Coronary artery (tissue), 2 donors: ENCODE results near the gene CEACAM16.
"Not testable (repeated sequence)": the region's sequence is repeated elsewhere in the genome, so short reads cannot be mapped to it uniquely, and the experiment has no call there.

Experiments used
- DNase-seq: peaks from one replicate; pipeline ENCODE4 v3.0.0-alpha.2; 2017; ENCODE audit warnings: low spot score
- H3K27ac ChIP-seq, 2 donors: fragments of 200-600 bp; sonication (generic); one replicate each; pipeline ENCODE4 v1.5.1; 2016 to 2019
- H3K4me3 ChIP-seq: fragments of 200-600 bp; sonication (generic); 2 replicates; pipeline ENCODE4 v1.5.1; 2016; ENCODE audit warnings: mild to moderate bottlenecking, moderate library complexity
- CTCF ChIP-seq: fragments of 200-600 bp; sonication (generic); IDR thresholded peaks from one replicate; pipeline ENCODE4 v1.5.1; 2019; ENCODE audit warnings: antibody characterized with exemption

CEACAM16 gene

DNA sequence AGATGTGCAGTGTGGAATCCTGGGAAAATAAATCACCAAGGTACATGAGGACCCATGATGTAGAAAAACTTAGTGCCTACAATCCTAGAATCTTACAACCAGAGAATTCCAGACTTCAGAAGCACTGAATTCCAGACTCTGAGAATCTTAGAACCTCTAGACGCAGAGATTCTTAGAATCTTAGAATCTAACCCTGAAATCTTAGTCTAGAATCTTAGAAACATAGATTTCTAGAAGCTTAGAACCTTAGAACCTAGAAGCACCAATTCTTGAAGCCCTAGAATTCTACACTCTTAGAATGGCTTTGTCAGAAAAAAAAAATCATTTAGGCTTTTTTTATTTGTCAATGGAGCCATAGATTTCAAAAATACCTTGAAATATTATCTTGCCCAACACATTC is 6.0 kb downstream of the CEACAM16 start:
- no peak overlapping the region for H3K27ac ChIP-seq
- TF ChIP-seq CTCF: no peak
- H3K4me3 ChIP-seq: no peak overlapping the region
- DNase-seq: no peak

GRCh38 chr19:44705502-44706010 is 6.6 kb downstream of the CEACAM16 start:
- Histone ChIP-seq H3K4me3 (no peak overlapping the region), H3K27ac (no peak overlapping the region)
- TF ChIP-seq CTCF: no peak
- DNase-seq: no peak

DNA sequence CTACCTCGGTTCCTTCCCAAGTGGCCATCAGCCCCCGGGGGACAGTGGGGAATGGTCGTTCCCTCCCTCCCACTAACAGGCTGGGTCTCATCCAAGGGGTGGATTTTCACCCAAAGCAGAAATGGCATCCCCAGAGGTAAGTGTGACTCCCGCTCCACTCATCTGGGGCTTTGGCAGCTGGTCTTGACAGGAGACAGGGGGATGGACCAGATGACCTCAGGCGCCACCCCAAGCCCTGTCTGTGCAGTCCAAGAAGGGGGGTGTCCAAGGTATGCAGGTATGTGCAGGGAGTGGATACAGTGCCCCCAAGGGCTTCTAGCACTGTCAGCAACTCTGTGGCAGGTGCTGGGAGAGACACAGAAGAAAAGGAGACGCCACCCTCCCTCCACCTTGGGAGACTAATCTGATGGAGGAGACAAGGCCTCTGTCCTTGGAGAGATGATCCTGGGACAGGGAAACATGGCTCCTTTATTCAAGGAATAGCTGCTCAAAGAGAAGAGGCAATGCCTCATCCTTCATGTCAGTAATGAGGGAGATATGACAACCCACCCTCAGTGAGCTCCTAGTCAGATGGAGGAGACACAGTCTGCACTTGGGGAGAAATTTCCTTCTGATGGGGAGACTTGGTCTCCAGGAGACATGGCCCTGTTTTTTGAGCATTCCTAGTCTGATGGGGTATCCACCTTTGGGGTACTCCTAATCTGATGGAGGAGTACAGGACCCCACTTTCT is 7.7 kb downstream of the CEACAM16 start:
- TF ChIP-seq CTCF: no peak
- no peak overlapping the region for H3K27ac ChIP-seq
- DNase-seq: no peak
- H3K4me3 ChIP-seq: no peak overlapping the region

DNA sequence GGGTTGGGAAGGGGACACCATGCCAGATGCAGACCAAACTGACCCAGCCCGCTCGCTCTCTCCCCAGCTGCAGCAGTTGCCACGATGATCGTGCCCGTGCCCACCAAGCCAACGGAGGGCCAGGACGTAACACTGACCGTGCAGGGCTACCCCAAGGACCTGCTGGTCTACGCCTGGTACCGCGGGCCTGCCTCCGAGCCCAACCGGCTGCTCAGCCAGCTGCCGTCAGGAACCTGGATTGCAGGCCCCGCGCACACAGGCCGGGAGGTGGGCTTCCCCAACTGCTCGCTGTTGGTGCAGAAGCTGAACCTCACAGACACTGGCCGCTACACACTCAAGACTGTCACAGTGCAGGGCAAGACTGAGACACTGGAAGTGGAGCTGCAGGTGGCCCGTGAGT is 8.8 kb downstream of the CEACAM16 start:
- Histone ChIP-seq H3K27ac (no peak overlapping the region), H3K4me3 (no peak overlapping the region)
- no peak for DNase-seq
- TF ChIP-seq CTCF: no peak

DNA sequence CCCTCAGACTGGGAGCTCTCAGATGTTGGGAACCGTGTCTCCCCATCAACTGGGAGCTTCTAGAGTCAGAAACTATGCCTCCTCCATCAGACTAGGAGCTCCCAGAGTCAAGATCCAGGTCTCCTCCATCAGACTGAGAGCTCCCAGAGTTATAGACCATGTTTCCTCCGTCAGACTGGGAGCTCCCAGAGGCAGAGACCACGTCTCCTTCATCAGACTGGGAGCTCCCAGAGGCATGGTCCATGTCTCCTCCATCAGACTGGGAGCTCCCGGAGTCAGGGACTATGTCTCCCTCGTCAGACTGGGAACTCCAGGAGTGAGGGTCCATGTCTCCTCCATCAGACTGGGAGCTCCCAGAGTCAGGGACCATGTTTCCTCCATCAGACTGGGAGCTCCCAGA is 10.0 kb downstream of the CEACAM16 start:
- Histone ChIP-seq H3K4me3 (no peak overlapping the region), H3K27ac (no peak overlapping the region)
- DNase-seq: no peak
- no peak for TF ChIP-seq CTCF

- not testable (repeated sequence) for DNase-seq, H3K27ac ChIP-seq, H3K4me3 ChIP-seq
Measured at GRCh38 chr19:44709434-44710266, 10.7 kb downstream of the CEACAM16 start.

- no peak for TF ChIP-seq CTCF
- Histone ChIP-seq H3K4me3 (no peak overlapping the region), H3K27ac (no peak overlapping the region)
- no peak for DNase-seq
Measured at GRCh38 chr19:44710483-44710882, 11.5 kb downstream of the CEACAM16 start.
